ENCODE measurements around the gene HSD17B2.

Gene HSD17B2

DNA sequence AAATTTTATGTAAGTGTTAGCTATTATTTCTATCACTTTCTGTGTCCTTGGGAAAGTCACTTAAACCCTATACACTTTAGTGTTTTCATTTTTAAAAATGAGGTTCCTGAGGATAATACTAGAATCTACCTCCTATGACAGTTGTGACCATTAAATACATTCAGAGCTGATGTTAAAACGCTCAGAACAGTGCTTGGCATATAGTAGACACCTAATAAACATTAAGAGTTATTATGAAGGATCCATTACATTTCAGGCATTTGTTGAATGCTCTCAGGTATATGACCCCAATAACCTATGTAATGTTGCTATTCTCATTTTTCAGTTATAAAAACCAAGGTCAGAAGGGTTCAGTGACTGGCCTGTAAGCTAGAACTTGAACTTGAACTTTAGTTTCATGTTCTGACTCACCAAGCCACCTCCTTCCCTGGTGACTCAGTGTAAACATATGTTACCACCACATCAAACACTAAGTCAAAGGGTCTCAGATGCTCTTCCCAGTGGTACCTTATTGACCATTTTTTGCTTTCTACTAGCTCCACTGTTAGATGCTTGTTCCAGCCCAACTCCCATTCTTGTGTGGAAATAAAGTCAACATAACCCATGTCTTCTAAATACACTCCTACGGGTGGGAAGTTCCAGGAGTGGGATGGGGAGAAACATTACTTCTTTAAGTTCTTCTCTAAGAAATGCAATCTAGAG lies 47.6 kb downstream of the HSD17B2 start:
- DNase-seq = peak; percentile 31

DNA sequence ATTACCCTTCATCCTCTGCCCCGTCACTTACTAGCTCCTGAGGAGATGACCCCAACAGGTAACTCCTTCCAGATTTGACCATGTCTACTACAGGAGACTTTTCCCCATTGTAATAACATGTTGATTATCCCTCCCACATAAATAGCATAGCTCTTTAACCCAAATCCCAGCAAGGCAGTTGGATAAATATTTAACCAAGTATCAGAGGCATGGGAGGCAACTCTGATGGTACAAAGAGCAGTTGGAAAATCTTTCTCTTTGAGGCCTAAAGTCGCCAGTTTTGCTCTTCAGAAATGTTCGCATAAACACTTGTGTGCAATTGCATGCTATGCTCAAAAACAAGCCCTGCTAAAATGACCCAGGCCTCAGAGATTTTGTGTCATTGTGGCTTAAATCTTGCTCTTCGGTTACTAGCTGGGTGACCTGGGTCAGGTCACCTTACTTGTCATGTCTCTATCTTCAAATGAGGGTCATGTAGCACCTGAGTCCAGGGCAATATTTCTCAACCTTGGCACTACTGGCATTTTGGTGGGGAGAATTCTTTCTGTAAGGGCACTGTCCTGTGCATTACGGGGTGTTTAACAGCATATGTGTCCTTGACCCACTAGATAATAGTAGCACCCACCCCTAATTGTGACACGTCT lies 48.8 kb downstream of the HSD17B2 start:
- DNase-seq = no peak

- DNase-seq = no peak
Measured at GRCh38 chr16:82085011-82085779, 50.1 kb downstream of the HSD17B2 start.

DNA sequence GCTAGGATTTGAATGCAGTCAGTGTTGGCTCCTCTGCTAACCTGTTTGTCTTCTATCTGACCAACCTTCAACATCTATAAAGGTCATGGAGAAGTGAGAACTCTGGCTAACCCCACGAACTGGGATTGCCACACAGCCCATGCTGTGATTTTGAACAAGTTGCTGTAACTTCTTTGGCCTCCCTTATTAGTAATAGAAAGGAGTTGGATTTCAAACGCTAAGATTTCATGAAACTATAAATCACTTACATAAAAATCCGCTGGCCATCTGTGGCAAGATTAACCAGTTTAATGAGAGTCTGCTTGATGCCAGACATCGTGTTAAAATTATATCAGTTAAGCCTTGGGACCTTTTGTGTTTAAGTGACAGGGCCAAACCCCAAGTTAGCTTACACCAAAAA lies 53.4 kb downstream of the HSD17B2 start:
- no peak for DNase-seq

GRCh38 chr16:82091241-82091640 lies 56.2 kb downstream of the HSD17B2 start:
- DNase-seq = no peak

- no peak for DNase-seq
Measured at GRCh38 chr16:82092711-82093110, 57.7 kb downstream of the HSD17B2 start.

GRCh38 chr16:82093666-82094300 lies 58.7 kb downstream of the HSD17B2 start:
- no peak for DNase-seq

- no peak for DNase-seq
Measured at GRCh38 chr16:82094942-82095540, 60.0 kb downstream of the HSD17B2 start.

GRCh38 chr16:82096641-82097040 lies 61.6 kb downstream of the HSD17B2 start:
- no peak for DNase-seq

DNA sequence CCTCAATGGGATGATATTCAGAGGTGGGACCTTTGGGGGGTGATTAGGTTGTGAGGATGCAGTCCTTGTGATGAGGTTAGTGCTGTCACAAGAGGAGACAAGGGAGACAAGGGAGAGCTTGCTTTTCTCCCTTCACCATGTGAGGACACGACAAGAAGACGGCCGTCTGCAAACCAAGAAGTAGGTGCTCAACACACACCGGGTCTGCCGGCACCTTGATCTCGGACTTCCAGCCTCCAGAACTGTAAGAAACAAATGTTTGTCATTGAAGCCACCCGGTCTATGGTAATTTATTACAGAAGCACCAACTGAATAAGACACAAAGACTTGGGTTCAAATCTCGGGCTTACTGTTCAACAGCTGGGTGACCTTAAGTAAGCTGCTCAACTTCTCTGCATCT lies 70.1 kb downstream of the HSD17B2 start:
- no peak for DNase-seq

DNA sequence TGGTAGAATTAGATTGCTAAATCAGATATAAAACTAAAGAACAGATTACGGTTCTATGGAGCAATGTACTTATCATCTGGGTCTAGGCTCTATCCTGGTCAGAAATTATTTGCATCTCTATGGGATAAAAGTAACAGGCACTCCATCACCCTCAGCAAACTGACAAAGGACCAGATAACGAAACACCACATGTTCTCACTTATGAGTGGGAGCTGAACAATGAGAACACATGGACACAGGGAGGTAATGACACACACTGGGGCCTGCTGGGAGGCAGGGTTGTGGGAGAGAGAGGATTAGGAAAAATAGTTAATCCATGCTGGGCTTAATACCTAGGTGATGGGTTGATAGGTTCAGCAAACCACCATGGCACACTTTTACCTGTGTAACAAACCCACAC lies 73.0 kb downstream of the HSD17B2 start:
- DNase-seq = no peak

- no peak for DNase-seq
Measured at GRCh38 chr16:82108774-82109173, 73.7 kb downstream of the HSD17B2 start.

DNA sequence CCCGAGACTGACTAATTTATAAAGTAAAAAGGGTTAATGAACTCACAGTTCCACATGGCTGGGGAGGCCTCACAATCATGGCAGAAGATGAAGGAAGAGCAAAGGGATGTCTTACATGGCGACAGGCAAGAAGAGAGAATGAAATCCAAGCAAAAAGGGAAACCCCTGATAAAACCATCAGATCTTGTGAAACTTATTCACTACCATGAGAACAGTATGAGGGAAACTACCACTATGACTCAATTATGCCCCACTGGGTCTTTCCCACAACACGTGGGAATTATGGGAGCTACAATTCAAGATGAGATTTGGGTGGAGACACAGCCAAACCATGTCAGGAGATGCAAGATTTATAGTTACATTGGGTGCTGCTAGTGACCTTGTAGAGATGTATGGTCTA lies 74.2 kb downstream of the HSD17B2 start:
- peak; percentile 47 for DNase-seq

DNA sequence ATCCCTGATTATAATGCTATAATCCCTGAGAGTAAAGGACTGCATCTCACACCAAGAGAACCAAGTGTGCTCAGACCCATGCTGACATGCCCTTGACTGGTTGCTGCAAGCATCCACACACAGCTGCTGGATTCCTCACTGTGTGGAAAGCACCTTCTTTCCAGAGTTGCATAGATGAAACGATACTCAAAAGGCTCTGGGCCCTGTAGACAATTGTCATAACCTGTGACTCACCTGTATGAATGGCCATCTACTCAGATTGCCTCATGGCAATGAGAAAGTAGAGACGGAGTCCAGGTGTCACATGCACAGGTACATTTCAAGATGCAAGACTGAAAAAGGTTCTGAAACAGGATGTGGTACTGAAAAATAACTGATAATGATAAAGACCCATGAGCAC lies 76.9 kb downstream of the HSD17B2 start:
- no peak for DNase-seq

GRCh38 chr16:82113741-82114140 lies 78.7 kb downstream of the HSD17B2 start:
- DNase-seq = peak; percentile 64

- DNase-seq = no peak
Measured at GRCh38 chr16:82116535-82116934, 81.5 kb downstream of the HSD17B2 start.

GRCh38 chr16:82118749-82119148 lies 83.7 kb downstream of the HSD17B2 start:
- DNase-seq = no peak

DNA sequence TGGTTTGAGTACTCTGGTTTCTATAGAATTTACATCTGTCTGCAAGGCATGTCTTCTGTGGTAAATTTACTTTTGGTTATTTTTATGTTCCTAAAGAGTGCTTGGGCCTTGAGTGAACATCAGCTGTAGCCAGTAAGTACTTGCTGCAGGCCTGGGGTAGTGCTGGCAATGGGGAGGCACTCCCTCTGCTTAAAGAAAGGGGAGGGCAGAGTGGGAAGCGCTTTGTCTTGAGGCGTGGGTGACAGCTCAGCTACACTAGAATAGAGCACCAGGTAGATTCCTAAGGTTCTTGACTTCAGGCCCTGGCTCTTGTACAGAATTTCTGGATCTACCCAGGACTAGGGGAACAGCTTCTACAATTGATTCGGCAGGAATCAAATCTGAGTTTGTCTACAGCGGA lies 84.4 kb downstream of the HSD17B2 start:
- no peak for DNase-seq

- no peak for DNase-seq
Measured at GRCh38 chr16:82124651-82125050, 89.6 kb downstream of the HSD17B2 start.

GRCh38 chr16:82129881-82130280 lies 94.8 kb downstream of the HSD17B2 start:
- DNase-seq = no peak

GRCh38 chr16:82133798-82134197 lies 98.7 kb downstream of the HSD17B2 start:
- DNase-seq = no peak

- DNase-seq = no peak
Measured at GRCh38 chr16:82134846-82135245, 99.8 kb downstream of the HSD17B2 start.

- DNase-seq = no peak
Measured at GRCh38 chr16:82135844-82136243, 100.8 kb downstream of the HSD17B2 start.
